MM.1S (cell line): ENCODE results near the gene WDR91.
A peak's percentile ranks its signal among the peaks of the same experiment; 100 is the strongest.

Source experiments
- DNase-seq: peaks from one replicate; pipeline ENCODE4 v3.0.0-alpha.2; 2015
- H2AFZ ChIP-seq: fragments of 300-600 bp; sonication (generic); 2 replicates; pipeline ENCODE4 v1.6.0; 2016; ENCODE audit warnings: antibody characterized with exemption, low read length
- H3F3A ChIP-seq: fragments of 300-600 bp; sonication (generic); 2 replicates; pipeline ENCODE4 v1.6.1; 2016; ENCODE audit warnings: mild to moderate bottlenecking, antibody characterized with exemption, low read length, moderate library complexity, mixed read lengths; ENCODE audit not compliant: insufficient read depth
- H3K27ac ChIP-seq: fragments of 300-600 bp; sonication (generic); 2 replicates; pipeline ENCODE4 v1.5.1; 2016; ENCODE audit warnings: mild to moderate bottlenecking, low read length
- H3K27me3 ChIP-seq: fragments of 300-600 bp; sonication (generic); replicated peaks from 2 replicates; pipeline ENCODE4 v1.6.0; 2016; ENCODE audit warnings: low read length; ENCODE audit not compliant: insufficient read depth
- H3K36me3 ChIP-seq: fragments of 300-600 bp; sonication (generic); replicated peaks from 2 replicates; pipeline ENCODE4 v1.6.1; 2016; ENCODE audit warnings: mild to moderate bottlenecking, low read length, mixed read lengths; ENCODE audit not compliant: insufficient read depth
- H3K4me1 ChIP-seq: fragments of 300-600 bp; sonication (generic); 2 replicates; pipeline ENCODE4 v1.6.1; 2016; ENCODE audit warnings: low read length, mixed read lengths
- H3K4me2 ChIP-seq: fragments of 300-600 bp; sonication (generic); 2 replicates; pipeline ENCODE4 v1.6.0; 2016; ENCODE audit warnings: low read depth, low read length
- H3K4me3 ChIP-seq: fragments of 300-600 bp; sonication (generic); 2 replicates; pipeline ENCODE4 v1.5.1; 2016; ENCODE audit warnings: low read length, mixed read lengths
- H3K79me2 ChIP-seq: fragments of 300-600 bp; sonication (generic); 2 replicates; pipeline ENCODE4 v1.6.1; 2016; ENCODE audit warnings: mixed run types, low read length, mixed read lengths
- H3K9ac ChIP-seq: fragments of 300-600 bp; sonication (generic); 2 replicates; pipeline ENCODE4 v1.6.1; 2016; ENCODE audit warnings: low read length, mixed read lengths
- H3K9me2 ChIP-seq: fragments of 300-600 bp; sonication (generic); replicated peaks from 2 replicates; pipeline ENCODE4 v1.6.1; 2016; ENCODE audit warnings: mild to moderate bottlenecking, low read length, mixed read lengths; ENCODE audit not compliant: insufficient read depth
- H3K9me3 ChIP-seq: fragments of 300-600 bp; sonication (generic); replicated peaks from 2 replicates; pipeline ENCODE4 v1.6.1; 2016; ENCODE audit warnings: mild to moderate bottlenecking, low read length, mixed read lengths; ENCODE audit not compliant: insufficient read depth
- H4K20me1 ChIP-seq: fragments of 300-600 bp; sonication (generic); 2 replicates; pipeline ENCODE4 v1.6.1; 2016; ENCODE audit warnings: mild to moderate bottlenecking, low read length, moderate library complexity, mixed read lengths; ENCODE audit not compliant: insufficient read depth
- CTCF ChIP-seq: fragments of 300-600 bp; sonication (generic); IDR thresholded peaks from 2 replicates; pipeline ENCODE4 v1.5.1; 2016; ENCODE audit warnings: antibody characterized with exemption, low read length, mixed read lengths
- EZH2 ChIP-seq: fragments of 300-600 bp; sonication (generic); optimal IDR thresholded peaks from 2 replicates; pipeline ENCODE3; 2017; ENCODE audit warnings: low read depth, mild to moderate bottlenecking, antibody characterized with exemption, low read length, mixed read lengths
- EZH2phosphoT487 ChIP-seq: fragments of 300-600 bp; sonication (generic); IDR thresholded peaks from 2 replicates; pipeline ENCODE4 v1.6.1; 2018; ENCODE audit warnings: antibody characterized with exemption, low read length

WDR91 gene

GRCh38 chr7:135258585-135258984 lies 47.3 kb upstream of the WDR91 start:
- Histone ChIP-seq H3F3A (no peaks in the 10 kb centered on the region), H3K27me3 (no peaks in the 10 kb centered on the region), H3K4me2 (no peak overlapping the region), H3K27ac (no peak overlapping the region), H2AFZ (no peak overlapping the region), H3K79me2 (no peaks in the 10 kb centered on the region), H3K4me1 (peaks cover 4% of the 10 kb centered on the region; the same call in 1 of the 2 replicates), H4K20me1 (no peaks in the 10 kb centered on the region), H3K9me2 (no peaks in the 10 kb centered on the region), H3K9me3 (no peaks in the 10 kb centered on the region), H3K9ac (no peak overlapping the region), H3K36me3 (no peaks in the 10 kb centered on the region), H3K4me3 (no peak overlapping the region)
- no peak for DNase-seq
- no peak for TF ChIP-seq EZH2phosphoT487
- no peak for TF ChIP-seq CTCF
- no peak for TF ChIP-seq EZH2

GRCh38 chr7:135257790-135258189 lies 46.5 kb upstream of the WDR91 start:
- peaks cover 4% of the 10 kb centered on the region; the same call in 1 of the 2 replicates for H3K4me1 ChIP-seq
- no peaks in the 10 kb centered on the region for H3K9me2 ChIP-seq
- H3K79me2 ChIP-seq = no peaks in the 10 kb centered on the region
- H4K20me1 ChIP-seq = no peaks in the 10 kb centered on the region
- no peak overlapping the region for H3K4me2 ChIP-seq
- no peaks in the 10 kb centered on the region for H3K9me3 ChIP-seq
- H2AFZ ChIP-seq = no peak overlapping the region
- no peaks in the 10 kb centered on the region for H3F3A ChIP-seq
- DNase-seq = no peak
- no peaks in the 10 kb centered on the region for H3K27me3 ChIP-seq
- H3K27ac ChIP-seq = no peak overlapping the region
- H3K9ac ChIP-seq = no peak overlapping the region
- TF ChIP-seq EZH2phosphoT487 = no peak
- TF ChIP-seq CTCF = no peak
- no peak for TF ChIP-seq EZH2
- H3K4me3 ChIP-seq = no peak overlapping the region
- no peaks in the 10 kb centered on the region for H3K36me3 ChIP-seq

GRCh38 chr7:135253851-135254771 lies 42.8 kb upstream of the WDR91 start:
- no peaks in the 10 kb centered on the region for H3K9me3 ChIP-seq
- no peak overlapping the region for H3K27ac ChIP-seq
- no peak overlapping the region for H3K4me2 ChIP-seq
- H3K27me3 ChIP-seq = no peaks in the 10 kb centered on the region
- no peaks in the 10 kb centered on the region for H3K36me3 ChIP-seq
- H2AFZ ChIP-seq = peak overlapping the region; percentile 13
- H3K4me3 ChIP-seq = no peak overlapping the region
- peaks cover 4% of the 10 kb centered on the region; the same call in 1 of the 2 replicates for H3K4me1 ChIP-seq
- H4K20me1 ChIP-seq = no peaks in the 10 kb centered on the region
- no peak for DNase-seq
- TF ChIP-seq EZH2 (no peak), EZH2phosphoT487 (no peak), CTCF (no peak)
- H3K9me2 ChIP-seq = no peaks in the 10 kb centered on the region
- no peak overlapping the region for H3K9ac ChIP-seq
- H3K79me2 ChIP-seq = no peaks in the 10 kb centered on the region
- no peaks in the 10 kb centered on the region for H3F3A ChIP-seq
